Activated T-helper 1 cell treated with anti-CD3 and anti-CD28 coated beads, Interleukin-12 subunit alpha, Interleukin-12 subunit beta, Interleukin-2, Interleukin-4 antibody, amounts not matched to agents 30 ng/mL and 10 ng/mL and 1 ng/mL, durations not matched to agents 14 hours and 24 hours and 36 hours (primary cell): ENCODE data around the gene UBE2N. TPM values are rescaled to one million over a fixed set of nuclear protein-coding genes. Genes with fewer than 3 reads are reported as not detected.

Experiments
- DNase-seq: peaks from one replicate; pipeline ENCODE4 v3.0.0; 2021; ENCODE audit warnings: low spot score
- H3K27ac Mint-ChIP-seq: one replicate; pipeline ENCODE4 v1.8.0; 2021; ENCODE audit warnings: mild to moderate bottlenecking, mixed read lengths
- H3K27me3 Mint-ChIP-seq: one replicate; pipeline ENCODE4 v1.8.0; 2022; ENCODE audit warnings: mild to moderate bottlenecking, moderate library complexity, mixed read lengths; ENCODE audit not compliant: insufficient read depth
- H3K36me3 Mint-ChIP-seq: one replicate; pipeline ENCODE4 v1.8.0; 2021; ENCODE audit warnings: low read depth, mixed read lengths
- H3K4me1 Mint-ChIP-seq: one replicate; pipeline ENCODE4 v1.8.0; 2021; ENCODE audit warnings: low read depth, mixed read lengths
- H3K4me3 Mint-ChIP-seq: one replicate; pipeline ENCODE4 v1.8.0; 2021; ENCODE audit warnings: mild to moderate bottlenecking, moderate library complexity, mixed read lengths
- H3K9me3 Mint-ChIP-seq: one replicate; pipeline ENCODE4 v1.8.0; 2021; ENCODE audit warnings: mixed read lengths
- intact Hi-C: fragments of 100-400 bp; cut with micrococcal nuclease; formaldehyde crosslinking; loops from one replicate; pipeline ENCODE4 v1.15.1; 2024
- total RNA-seq: library from RNA; stranded (reverse); gene quantifications from 2 replicates; pipeline ENCODE4 v1.2.3, GENCODE V29; 2022

Gene UBE2N
- total RNA-seq, 1 donor from 2014 or later = 231 TPM

- peaks cover 2% of the 10 kb centered on the region for H3K27me3 Mint-ChIP-seq
- DNase-seq = no peak
- peaks cover 5% of the 10 kb centered on the region for H3K4me1 Mint-ChIP-seq
- H3K9me3 Mint-ChIP-seq = no peaks in the 10 kb centered on the region
- H3K4me3 Mint-ChIP-seq = no peak overlapping the region
- intact Hi-C loops = no loop called here
- no peaks in the 10 kb centered on the region for H3K36me3 Mint-ChIP-seq
- no peak overlapping the region for H3K27ac Mint-ChIP-seq
Measured at GRCh38 chr12:93366422-93366821, 75.3 kb downstream of the UBE2N start.

GRCh38 chr12:93365616-93366405, 75.9 kb downstream of the UBE2N start:
- H3K9me3 Mint-ChIP-seq = no peaks in the 10 kb centered on the region
- peaks cover 5% of the 10 kb centered on the region for H3K4me1 Mint-ChIP-seq
- H3K27me3 Mint-ChIP-seq = peaks cover 2% of the 10 kb centered on the region
- no peak for DNase-seq
- H3K36me3 Mint-ChIP-seq = no peaks in the 10 kb centered on the region
- H3K27ac Mint-ChIP-seq = no peak overlapping the region
- no peak overlapping the region for H3K4me3 Mint-ChIP-seq
- intact Hi-C loops = no loop called here

- Mint-ChIP-seq H3K9me3 (no peaks in the 10 kb centered on the region), H3K4me3 (peak overlapping the region; percentile 1), H3K4me1 (peaks cover 5% of the 10 kb centered on the region), H3K27me3 (peaks cover 2% of the 10 kb centered on the region), H3K36me3 (no peaks in the 10 kb centered on the region), H3K27ac (no peak overlapping the region)
- intact Hi-C loops = no loop called here
- no peak for DNase-seq
Measured at GRCh38 chr12:93363841-93364297, 77.9 kb downstream of the UBE2N start.

- no peaks in the 10 kb centered on the region for H3K9me3 Mint-ChIP-seq
- H3K36me3 Mint-ChIP-seq = no peaks in the 10 kb centered on the region
- peaks cover 5% of the 10 kb centered on the region for H3K4me1 Mint-ChIP-seq
- peaks cover 2% of the 10 kb centered on the region for H3K27me3 Mint-ChIP-seq
- no peak overlapping the region for H3K4me3 Mint-ChIP-seq
- DNase-seq = no peak
- intact Hi-C loops = no loop called here
- H3K27ac Mint-ChIP-seq = no peak overlapping the region
Measured at GRCh38 chr12:93361151-93361919, 80.4 kb downstream of the UBE2N start.

GRCh38 chr12:93360688-93361087, 81.1 kb downstream of the UBE2N start:
- Mint-ChIP-seq H3K4me3 (no peak overlapping the region), H3K27me3 (peaks cover 2% of the 10 kb centered on the region), H3K36me3 (no peaks in the 10 kb centered on the region), H3K9me3 (no peaks in the 10 kb centered on the region), H3K27ac (no peak overlapping the region), H3K4me1 (peaks cover 5% of the 10 kb centered on the region)
- intact Hi-C loops = no loop called here
- DNase-seq = no peak

GRCh38 chr12:93358821-93359220, 82.9 kb downstream of the UBE2N start:
- intact Hi-C loops = no loop called here
- DNase-seq = no peak
- H3K27ac Mint-ChIP-seq = no peak overlapping the region
- peaks cover 2% of the 10 kb centered on the region for H3K27me3 Mint-ChIP-seq
- no peak overlapping the region for H3K4me3 Mint-ChIP-seq
- H3K4me1 Mint-ChIP-seq = peaks cover 3% of the 10 kb centered on the region
- no peaks in the 10 kb centered on the region for H3K36me3 Mint-ChIP-seq
- H3K9me3 Mint-ChIP-seq = no peaks in the 10 kb centered on the region

GRCh38 chr12:93358058-93358457, 83.7 kb downstream of the UBE2N start:
- DNase-seq = no peak
- no peaks in the 10 kb centered on the region for H3K4me1 Mint-ChIP-seq
- H3K36me3 Mint-ChIP-seq = no peaks in the 10 kb centered on the region
- no peak overlapping the region for H3K27ac Mint-ChIP-seq
- H3K9me3 Mint-ChIP-seq = no peaks in the 10 kb centered on the region
- intact Hi-C loops = no loop called here
- peaks cover 2% of the 10 kb centered on the region for H3K27me3 Mint-ChIP-seq
- no peak overlapping the region for H3K4me3 Mint-ChIP-seq

GRCh38 chr12:93356214-93356613, 85.5 kb downstream of the UBE2N start:
- Mint-ChIP-seq H3K4me3 (no peak overlapping the region), H3K4me1 (no peaks in the 10 kb centered on the region), H3K27me3 (no peaks in the 10 kb centered on the region), H3K9me3 (no peaks in the 10 kb centered on the region), H3K27ac (no peak overlapping the region), H3K36me3 (no peaks in the 10 kb centered on the region)
- intact Hi-C loops = no loop called here
- DNase-seq = no peak

Other genes starting within 250 kb of the UBE2N start
- 90.9 and 94.3 TPM in 2 replicates for gene NUDT4, start 64.0 kb downstream of the UBE2N start, total RNA-seq
- gene MRPL42, start 25.6 kb upstream of the UBE2N start, total RNA-seq = 83.2 and 87.0 TPM in 2 replicates
- gene SOCS2, start 130.7 kb upstream of the UBE2N start, total RNA-seq = 28.2 and 28.8 TPM in 2 replicates
- 11.2 and 12.3 TPM in 2 replicates for gene CRADD, start 235.4 kb upstream of the UBE2N start, total RNA-seq